ENCODE measurements around the gene MYH3.

The MYH3 gene

DNA sequence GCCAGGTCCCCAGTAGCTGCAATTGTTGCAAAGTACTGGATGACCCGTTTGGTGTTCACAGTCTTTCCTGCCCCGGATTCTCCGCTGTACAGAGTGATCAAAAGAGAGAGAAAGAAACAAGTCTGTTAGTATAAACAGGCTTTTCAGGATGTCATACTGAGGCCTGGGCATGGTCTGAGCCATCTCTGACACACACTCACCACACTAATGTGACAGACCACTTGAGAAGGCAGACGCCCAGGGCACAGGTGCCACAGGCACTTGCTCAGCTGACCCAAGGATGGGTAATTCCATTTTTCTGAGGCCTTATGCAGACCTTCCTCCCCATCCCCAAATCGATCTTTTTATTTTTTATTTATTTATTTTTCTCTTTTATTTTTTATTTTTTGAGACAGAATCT is 7.5 kb downstream of the MYH3 start:
- DNase-seq (ENCODE audit: low read depth, low spot score) = no peak

DNA sequence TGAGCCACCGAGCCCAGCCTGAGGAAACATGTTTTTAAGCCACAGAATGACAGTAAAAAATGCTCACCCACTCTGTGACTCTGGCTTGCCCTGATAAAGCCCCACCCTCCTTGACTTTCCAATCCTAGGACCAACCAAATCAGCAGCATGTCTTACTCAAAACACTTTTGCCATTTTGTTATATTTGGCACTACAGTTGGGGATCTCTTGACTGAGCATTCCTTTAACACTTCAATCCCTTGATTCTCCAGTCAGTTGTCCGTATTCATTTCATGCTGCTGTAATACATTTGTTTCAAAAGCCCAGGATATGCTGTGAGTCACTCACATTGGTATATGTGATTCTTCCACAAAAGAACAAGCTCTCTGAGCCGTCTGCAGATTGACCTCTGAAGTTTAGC is 8.2 kb downstream of the MYH3 start:
- no peak for DNase-seq (ENCODE audit: low read depth, low spot score)

DNA sequence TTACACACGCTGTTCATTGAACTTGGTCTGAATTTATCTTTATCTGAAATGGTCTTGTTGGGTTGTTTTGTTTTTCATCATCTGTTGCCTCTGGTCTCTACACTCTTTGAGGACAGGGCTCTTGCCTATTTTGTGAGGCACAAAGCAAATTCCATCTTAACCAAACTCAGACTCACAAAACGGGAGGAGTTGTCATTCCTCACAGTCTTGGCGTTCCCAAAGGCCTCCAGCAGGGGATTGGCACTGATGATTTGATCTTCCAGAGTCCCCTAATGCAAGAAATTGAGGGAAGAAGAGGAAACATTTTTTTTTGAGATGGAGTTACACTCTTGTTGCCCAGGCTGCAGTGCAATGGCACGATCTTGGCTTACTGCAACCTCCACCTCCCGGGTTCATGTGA is 8.7 kb downstream of the MYH3 start:
- DNase-seq (ENCODE audit: low read depth, low spot score) = no peak

DNA sequence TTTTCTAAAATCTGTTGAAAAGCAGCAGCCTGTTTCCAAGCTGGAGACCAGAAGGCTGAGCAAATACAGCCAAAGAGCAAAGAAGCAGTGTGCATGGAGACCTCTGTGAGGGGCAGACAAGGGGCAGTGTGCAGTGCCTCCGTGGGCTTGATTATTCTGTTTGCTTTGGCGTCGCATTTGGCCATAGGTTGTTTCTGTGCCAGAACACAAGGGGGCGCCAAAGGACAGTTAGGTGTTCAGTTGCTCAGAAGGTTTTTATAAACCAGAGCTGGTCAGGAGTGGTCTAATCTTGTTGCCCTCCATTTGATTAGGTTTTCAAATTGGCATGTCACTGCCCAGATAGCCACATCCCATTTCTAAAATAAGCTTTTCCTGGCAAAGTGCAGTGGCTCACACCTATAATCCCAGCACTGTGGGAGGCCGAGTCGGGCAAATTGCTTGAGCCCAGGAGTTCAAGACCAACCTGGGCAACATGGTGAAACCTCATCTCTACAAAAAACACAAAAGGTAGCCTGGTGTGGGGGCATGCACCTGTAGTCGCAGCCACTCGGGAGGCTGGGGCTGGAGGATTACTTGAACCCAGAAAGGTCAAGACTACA is 10.6 kb downstream of the MYH3 start:
- DNase-seq (ENCODE audit: low read depth, low spot score) = no peak

DNA sequence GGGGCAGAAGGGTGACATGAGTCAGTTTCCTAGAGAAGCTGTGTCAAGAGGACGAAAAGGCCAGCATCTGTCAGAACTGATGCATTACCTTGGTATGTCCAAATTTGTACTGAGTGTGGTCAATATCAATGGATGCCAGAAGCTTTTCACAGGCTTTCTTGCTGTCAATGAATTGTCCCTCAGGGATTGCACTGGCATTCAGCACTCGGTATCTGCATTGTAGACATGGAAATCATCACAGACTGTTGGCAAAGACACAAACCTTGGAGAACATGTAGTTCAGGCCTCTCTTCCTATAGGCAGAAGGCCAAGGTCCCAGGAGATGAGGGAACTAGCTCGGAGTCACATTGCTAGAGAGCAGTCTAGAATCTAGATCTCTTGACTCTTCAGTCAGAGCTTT is 16.6 kb downstream of the MYH3 start:
- no peak for DNase-seq (ENCODE audit: low read depth, low spot score)

DNA sequence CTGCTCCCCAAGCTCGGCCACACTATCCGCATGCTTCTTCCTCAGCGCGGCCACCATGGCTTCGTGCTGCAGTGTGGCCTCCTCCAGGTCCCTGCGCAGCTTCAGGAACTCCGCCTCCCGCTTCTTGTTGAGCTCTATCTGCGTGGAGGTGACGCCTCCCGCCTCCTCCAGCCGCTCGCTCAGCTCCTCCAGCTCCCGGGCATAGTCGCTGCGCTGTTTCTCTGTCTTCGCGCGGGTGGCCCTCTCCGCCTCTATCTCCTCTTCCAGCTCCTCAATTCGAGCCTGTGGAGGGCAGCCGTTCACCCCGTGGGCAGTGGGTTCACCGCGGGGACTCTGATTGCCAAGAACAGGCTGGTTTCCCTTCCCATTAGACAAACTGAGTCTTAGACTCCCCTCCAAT is 19.0 kb downstream of the MYH3 start:
- no peak for DNase-seq (ENCODE audit: low read depth, low spot score)

DNA sequence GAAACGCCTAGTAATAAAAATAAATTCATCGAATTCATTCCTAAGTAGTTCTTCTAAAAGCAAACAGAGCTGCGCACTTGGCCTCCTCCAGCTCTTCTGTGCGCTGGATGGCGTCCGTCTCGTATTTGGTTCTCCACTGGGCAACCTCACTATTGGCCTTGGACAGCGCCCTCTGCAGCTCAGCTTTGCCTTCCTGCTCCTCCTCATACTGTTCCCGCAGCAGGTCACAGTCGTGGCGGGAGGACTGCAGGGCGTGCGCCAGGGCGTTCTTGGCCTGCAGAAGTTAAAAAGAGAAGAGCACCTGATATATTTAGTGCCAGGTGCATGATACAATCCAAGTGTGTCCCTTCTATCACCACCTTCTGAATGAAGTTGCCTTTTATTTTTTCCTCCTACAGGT is 21.8 kb downstream of the MYH3 start:
- DNase-seq (ENCODE audit: low read depth, low spot score) = no peak

DNA sequence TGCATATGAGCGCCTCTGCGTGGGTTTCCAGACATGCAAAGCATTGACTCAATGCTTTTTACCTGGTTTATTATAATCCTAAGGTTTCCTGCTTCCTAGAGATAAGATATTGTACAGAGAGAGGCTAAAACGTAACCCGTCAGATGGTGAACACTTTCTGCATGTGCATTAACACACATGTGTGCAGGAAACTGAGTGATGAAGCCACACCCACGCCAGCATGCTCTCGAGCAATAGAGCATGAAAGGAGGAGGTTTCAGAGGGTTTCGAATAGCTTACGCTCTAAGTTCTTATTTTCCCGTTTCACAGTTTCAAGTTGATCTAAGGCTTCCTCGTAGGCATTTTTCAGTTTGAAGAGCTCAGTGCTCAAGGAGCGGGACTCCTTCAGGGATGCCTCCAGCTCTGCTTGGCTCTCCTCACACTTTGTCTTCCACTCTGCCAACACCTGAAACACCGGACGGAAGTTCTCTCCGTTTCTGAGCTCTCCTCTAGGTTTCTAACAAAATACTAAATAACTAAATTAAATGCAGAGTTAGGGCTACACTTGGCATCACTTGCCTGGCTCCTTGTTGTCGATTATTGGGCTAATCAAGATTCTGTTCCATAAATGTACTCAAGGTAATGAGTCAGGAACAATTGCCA is 23.2 kb downstream of the MYH3 start:
- DNase-seq (ENCODE audit: low read depth, low spot score) = no peak

DNA sequence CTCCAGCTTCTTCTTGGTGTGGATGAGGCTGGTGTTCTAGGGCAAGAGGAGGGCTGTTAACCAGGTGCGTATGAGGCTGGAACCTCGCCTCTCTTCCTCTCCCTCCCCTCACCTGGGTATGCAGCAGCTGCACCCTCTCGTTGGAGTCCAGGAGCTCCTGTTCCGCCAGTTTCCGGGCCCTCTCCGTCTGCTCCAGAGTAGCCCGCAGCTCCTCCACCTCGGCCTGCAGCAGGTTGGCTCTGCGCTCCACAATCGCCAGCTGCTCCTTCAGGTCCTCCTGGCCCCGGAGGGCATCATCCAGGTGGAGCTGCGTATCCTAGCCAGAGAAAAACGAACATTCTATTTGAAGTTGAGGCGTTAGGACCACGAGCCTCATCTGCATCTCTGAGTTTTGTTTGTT is 25.4 kb downstream of the MYH3 start:
- no peak for DNase-seq (ENCODE audit: low read depth, low spot score)

DNA sequence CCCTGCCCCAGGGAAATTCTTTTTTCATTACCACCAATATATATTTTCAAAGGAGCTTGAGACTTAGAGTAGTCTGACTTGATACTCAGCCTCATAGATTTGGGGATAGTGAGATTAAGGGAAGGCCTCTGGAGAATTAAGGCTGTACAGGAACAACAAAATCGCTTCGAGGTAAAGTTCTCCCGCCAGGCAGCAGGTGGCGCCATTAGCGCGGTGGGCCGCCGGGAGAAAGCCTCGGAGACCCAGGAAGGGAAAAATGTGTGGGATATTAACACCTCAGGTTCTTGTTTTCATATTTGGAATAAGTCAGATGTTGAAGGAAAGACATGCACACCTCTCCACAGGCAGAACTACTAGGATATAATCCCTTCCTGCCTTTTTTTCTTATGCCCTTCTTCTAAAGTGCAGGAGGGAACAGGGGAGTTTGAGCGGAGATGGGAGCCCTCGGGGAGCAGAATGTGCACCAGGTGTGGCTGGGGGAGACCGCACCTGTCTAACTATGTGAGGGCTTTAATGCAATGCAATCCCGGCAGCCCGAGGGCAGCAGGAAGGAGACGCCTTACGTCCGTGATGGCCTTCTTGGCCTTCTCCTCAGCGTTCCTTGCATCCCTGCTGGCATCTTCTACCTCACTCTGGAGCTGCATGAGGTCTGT is 25.9 kb downstream of the MYH3 start:
- no peak for DNase-seq (ENCODE audit: low read depth, low spot score)

DNA sequence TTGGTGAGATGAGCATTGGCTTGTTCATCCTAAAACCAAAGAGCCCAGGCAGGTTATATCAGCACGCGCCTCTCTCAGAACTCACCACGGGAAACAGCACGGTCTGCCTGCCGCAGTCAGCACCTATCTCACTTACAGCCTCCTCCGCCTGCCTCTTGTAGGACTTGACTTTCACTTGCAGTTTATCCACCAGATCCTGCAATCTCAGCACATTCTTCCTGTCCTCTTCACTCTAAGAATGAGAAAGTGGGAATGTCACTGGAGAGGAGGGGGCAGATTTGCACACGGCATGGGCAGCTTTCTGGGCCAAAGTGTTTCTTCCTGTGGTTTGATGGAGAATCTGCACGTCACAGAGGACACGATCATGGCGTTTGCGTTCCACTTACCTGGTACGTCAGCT is 27.4 kb downstream of the MYH3 start:
- no peak for DNase-seq (ENCODE audit: low read depth, low spot score)

DNA sequence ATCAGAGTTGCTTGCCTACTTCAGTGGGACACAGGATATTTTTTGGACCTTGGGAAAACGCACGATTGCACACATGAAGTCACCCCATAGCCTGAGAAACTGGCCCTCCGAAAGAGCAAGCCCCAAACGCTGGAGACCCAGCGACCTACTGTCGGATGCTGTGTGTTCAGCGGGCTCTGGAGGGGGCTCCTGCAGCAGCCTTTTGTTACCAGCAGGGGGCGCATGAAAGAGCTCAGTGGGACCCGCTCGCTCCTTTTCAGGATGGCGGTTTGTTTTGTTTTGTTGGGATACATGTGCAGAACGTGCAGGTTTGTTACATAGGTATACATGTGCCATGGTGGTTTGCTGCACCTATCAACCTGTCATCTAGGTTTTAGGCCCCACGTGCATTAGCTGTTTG is 28.4 kb downstream of the MYH3 start:
- no peak for DNase-seq (ENCODE audit: low read depth, low spot score)

DNA sequence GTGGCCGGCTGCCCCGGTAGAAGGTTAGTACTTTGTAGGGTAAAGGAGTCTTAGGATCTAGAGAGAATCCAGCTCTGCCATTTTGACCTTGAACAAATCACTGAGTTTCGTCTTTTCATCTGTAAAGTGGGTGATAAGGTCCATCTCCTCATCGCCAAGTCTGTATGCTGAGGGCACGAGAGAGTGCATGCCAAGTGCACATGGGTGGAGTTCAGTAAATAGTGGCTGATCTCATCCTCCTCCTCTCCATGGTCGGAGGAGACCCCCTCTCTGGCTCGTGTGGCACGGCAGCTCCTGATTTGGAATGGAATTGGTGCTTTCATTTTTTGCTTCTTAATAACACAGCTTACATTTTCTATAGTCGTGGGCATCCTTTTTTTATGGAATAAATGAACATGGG is 30.7 kb downstream of the MYH3 start:
- DNase-seq (ENCODE audit: low read depth, low spot score) = no peak

DNA sequence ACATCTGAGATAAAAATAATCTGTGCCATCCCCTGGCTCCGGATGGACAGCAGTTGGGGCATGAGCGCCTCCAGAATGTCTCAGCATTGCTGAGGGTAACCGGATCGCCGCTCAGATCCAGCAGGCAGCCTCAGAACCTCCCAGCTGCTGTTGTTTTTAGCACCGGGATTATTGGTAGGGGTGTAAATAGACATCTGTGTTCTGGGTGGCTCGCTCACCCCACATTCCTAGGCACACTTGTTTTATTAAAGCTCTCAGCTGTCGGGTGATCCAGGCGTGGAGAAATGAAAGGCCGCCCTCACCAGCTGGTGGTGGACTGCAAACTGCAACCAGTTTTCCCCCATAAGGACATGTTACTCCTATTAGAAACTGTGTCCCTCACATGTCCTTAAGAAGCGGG is 32.1 kb downstream of the MYH3 start:
- DNase-seq (ENCODE audit: low read depth, low spot score) = no peak

DNA sequence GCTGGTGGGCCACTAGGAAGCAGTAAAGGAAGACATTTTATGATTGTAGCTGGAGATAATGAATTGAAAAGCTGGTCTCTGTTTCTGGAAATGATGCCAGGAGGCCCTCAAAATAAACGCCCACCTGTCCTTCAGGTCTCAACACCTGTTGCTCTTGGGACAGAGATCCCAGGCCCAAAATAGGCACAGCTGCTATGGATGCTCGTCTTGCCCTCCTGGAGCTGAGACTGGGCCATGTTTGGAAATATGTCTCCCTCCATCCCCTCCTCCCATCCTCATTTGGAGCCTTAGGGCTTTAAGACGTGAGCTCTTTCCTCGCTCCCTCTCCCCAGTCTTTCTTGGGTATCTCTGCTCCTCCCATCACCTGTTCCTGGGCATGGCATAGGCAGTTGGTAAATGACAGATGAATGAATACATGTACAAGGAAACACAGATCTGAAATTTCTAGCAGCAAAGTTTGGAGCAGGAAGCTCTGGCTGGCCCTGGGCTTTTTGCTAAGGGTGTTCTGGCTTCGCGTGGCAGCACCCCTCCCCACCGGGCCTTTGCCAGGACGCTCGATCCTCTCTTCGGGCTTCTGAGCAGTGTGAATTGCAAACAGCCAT is 33.3 kb downstream of the MYH3 start:
- DNase-seq (ENCODE audit: low read depth, low spot score) = no peak

DNA sequence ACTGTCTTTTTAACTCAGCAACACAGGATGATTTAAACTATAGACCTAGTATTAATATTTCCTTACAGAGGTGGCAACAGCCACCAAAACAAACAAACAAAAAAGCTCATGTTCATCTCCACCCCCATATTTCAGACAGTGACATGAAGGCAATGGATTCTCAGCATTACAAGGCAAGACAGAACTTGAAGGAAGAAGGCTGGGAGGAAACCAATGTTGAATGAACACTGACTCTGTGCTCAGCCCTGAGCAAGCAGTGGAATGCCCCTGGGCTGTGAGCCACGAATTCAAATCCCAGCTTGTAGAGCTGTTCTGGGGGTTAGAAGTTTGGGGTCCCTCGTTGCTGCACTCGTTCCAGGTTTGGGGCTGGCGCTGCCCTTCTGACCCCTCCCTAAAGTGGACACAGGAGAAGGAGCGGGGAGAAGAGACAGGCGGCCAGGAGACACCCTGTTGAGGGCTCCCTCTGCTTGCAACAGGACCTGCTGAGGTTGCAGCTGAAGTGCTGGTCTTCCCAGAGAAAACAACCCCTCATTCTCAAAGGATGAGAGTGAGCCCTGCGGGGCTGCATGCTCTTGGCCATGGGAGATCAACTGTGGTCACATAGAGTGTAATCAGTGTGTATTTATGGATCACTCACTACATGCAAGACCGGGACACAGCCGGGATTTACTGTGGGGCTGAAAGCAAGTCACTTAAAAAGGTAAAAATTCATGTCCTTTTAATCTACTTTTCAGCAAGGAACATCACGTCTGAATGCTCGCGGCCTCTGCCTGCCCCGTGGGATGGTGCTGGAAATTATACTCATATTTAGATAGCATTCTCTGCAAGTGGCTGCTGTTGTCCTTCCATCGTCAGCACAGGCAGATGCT is 34.3 kb downstream of the MYH3 start:
- DNase-seq (ENCODE audit: low read depth, low spot score) = no peak

DNA sequence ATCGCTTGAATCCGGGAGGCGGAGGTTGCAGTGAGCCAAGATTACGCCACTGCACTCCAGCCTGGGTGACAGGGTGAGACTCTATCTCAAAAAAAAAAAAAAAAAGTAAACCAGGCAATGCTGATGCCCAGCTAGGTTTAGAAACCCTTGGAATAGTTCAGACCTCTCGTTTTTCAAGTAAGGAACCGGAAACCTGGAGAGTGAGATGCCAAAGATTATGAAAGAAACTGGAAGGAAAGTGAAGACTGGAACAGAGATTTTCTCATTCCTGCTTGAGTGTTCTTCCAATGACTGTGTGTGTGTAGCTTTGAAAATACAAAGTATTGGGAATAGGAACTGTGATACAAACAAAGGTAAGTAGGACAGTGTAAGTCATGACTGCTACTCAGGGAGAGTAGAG is 35.7 kb downstream of the MYH3 start:
- no peak for DNase-seq (ENCODE audit: low read depth, low spot score)

DNA sequence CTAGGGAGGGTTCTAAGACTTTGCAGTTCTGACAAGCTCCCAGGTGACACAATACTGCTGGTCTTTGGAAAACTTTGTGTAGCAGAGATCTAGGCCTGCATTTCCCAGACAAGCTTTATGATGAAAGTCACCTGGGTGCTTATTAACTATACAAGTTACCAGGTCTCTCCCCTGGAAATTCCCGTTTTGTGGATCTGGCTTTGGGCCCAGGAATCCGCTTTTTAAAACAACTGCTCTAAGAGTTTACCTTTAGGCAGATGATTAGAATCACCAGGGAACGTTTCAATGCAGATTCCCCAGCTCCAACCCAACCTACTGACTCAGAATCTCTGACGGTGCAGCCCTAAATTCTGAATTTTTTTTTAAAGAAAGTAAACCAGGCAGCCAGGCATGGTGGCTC is 36.3 kb downstream of the MYH3 start:
- DNase-seq (ENCODE audit: low read depth, low spot score) = no peak

DNA sequence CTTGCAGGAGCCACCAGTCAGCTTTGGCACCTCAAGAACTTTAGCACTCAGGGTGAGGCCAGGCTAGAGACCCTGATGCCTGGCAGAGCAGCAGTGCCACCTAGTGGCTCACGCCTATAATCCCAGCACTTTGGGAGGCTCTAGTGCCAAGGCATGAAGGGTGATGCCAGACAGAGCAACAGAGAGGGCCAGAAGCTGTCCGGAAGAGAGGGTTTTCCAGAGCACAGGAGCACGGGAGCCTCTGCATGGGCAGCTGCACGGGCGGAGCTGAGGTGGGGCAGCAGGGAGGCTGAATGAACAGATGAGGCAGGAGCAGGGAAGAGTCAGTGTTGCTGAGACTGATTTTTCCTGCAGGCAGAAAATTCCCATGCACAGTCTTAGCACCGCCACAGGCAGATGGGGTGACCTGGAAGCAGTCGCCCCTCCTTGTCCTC is 38.9 kb downstream of the MYH3 start:
- DNase-seq (ENCODE audit: low read depth, low spot score) = peak; percentile 63

DNA sequence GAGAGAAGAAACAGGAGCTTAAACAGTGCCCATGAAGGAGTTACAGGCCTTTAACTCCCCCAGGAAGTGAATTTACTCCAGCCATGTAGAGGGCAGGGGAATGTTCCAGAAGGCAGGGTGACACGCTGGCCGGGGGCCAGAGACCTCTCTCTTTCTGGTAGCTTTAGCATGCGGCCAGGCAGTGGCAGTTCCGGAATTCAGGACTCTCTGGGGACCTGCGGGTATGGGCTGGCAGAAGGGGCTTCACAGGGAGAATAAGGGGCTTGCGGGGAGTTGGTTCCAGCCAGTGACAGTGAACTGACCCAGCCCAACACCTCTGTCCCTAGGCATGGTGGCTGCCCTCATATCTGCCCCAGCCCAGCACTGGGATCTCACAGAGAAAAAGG is 40.0 kb downstream of the MYH3 start:
- no peak for DNase-seq (ENCODE audit: low read depth, low spot score)

DNA sequence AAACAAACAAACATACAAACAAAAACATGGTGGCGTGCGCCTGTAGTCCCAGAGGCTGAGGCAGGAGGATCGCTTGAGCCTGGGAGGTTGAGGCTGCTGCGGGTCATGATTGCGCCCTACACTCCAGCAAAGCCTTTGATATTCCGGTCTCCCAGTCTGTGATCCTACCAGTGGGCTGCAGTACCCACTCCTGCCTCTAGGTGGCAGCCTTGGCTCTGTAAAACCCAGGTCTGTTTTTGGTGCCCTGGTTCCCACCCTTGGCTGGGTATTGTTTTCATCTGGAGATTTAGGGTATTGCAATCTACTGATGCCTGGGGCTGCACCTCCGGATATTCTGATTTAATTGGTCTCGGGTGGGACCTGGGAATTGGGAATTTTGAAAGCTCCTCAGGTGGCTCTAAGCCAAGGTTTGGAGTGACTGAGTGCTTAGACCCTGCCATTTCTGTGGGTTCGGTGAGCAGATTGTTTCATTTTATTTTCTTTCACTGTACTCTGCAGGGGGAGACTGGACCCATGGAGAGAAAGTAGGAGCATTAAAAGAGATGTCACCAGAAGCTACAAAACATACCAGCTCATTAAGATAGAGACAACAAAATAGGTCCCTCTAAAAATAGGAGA is 40.5 kb downstream of the MYH3 start:
- peak; percentile 80 for DNase-seq (ENCODE audit: low read depth, low spot score)
